Measurements from ENCODE around the gene SF3A1.

DNA sequence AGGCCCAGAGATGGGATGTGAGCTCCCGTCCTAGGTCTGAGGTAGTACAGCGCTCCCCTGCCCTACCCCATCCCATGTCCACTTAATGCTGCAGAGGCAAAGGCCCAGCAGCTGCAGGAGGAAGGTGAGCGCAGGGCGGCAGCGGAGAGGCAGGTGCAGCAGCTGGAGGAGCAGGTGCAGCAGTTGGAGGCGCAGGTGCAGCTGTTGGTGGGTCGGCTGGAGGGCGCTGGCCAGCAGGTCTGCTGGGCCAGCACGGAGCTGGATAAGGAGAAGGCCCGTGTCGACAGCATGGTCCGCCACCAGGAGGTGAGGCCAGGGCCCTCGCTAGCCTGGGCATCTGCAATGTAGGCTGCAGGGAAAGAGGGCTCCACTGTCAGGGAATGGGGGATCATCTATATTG, 15.3 kb upstream of the SF3A1 start:
- TF ChIP-seq CTCF (IDR thresholded peaks at IDR 0.05 in 2 of 3, conservative IDR thresholded peaks at IDR 0.05 in 1 of 3; ENCODE audit: borderline replicate concordance in 1 of 3, insufficient read depth in 1 of 3, low read depth in 2 of 3, low read length in 2 of 3) (no peak), POLR2AphosphoS5 (IDR thresholded peaks at IDR 0.05; ENCODE audit: low read depth, low read length) (no peak), POLR2A (IDR thresholded peaks at IDR 0.05; ENCODE audit: borderline replicate concordance, extremely low read depth, insufficient read depth, insufficient read length) (no peak), YY1 (IDR thresholded peaks at IDR 0.05; ENCODE audit: extremely low read depth, insufficient replicate concordance, low read depth, low read length) (no peak), REST (IDR thresholded peaks at IDR 0.05; ENCODE audit: low read depth) (no peak), EZH2 (IDR thresholded peaks at IDR 0.05) (no peak), JUND (IDR thresholded peaks at IDR 0.05) (no peak), CBX3 (IDR thresholded peaks at IDR 0.05; ENCODE audit: low read depth) (no peak), ZFX (IDR thresholded peaks at IDR 0.05) (no peak), SIN3A (IDR thresholded peaks at IDR 0.05; ENCODE audit: low read depth) (no peak), CEBPB (IDR thresholded peaks at IDR 0.05; ENCODE audit: low read depth) (no peak)
